A673 (cell line): Measurements from ENCODE around the gene TMOD4.

Experiments used
- CTCF ChIP-seq: fragments of 300-800, 200-600 bp; sonication (generic); conservative IDR thresholded peaks from 2 replicates; pipeline ENCODE4 v1.5.1; 2017; ENCODE audit warnings: low read depth, mild to moderate bottlenecking, antibody characterized with exemption, low read length, moderate library complexity, mixed read lengths
- EZH2 ChIP-seq: fragments of 200-600 bp; sonication (generic); IDR thresholded peaks from 2 replicates; pipeline ENCODE4 v1.6.1; 2017; ENCODE audit warnings: borderline replicate concordance, low read depth, mild to moderate bottlenecking, mixed read lengths, antibody characterized with exemption, low read length; ENCODE audit not compliant: poor library complexity, severe bottlenecking

- TF ChIP-seq CTCF: no peak
- TF ChIP-seq EZH2: no peak
Measured at GRCh38 chr1:151147132-151147503, 28.7 kb downstream of the TMOD4 start.
